Lower leg skin (tissue), 3 donors: Measurements from ENCODE around the gene COL24A1.

ENCODE experiments used
- CTCF ChIP-seq, 3 donors: fragments of 450-650 bp; IDR thresholded peaks; one replicate each; pipeline ENCODE4 v1.5.1; 2016; ENCODE audit warnings: antibody characterized with exemption in 3 of 3, mild to moderate bottlenecking in 3 of 3, moderate library complexity in 2 of 3
- POLR2A ChIP-seq, 2 donors: fragments of 450-650 bp; IDR thresholded peaks; one replicate each; pipeline ENCODE4 v1.6.1; 2016 to 2017; ENCODE audit warnings: antibody characterized with exemption in 2 of 2, mild to moderate bottlenecking in 1 of 2, moderate library complexity in 1 of 2

GRCh38 chr1:86192417-86192816 is 35.8 kb upstream of the COL24A1 start:
- TF ChIP-seq POLR2A (IDR thresholded peaks at IDR 0.05) (no peak), CTCF (IDR thresholded peaks at IDR 0.05) (no peak)
